GM18868 (cell line): ENCODE measurements around the gene SHROOM3.
A peak's percentile ranks its signal among the peaks of the same experiment; 100 is the strongest.

Experiments used
- ATAC-seq: cut with Tn5 transposase; IDR thresholded peaks from one replicate; pipeline ENCODE4 v1.9.1; 2021; ENCODE audit warnings: mild to moderate bottlenecking, moderate library complexity; ENCODE audit not compliant: unreplicated experiment

SHROOM3 gene

DNA sequence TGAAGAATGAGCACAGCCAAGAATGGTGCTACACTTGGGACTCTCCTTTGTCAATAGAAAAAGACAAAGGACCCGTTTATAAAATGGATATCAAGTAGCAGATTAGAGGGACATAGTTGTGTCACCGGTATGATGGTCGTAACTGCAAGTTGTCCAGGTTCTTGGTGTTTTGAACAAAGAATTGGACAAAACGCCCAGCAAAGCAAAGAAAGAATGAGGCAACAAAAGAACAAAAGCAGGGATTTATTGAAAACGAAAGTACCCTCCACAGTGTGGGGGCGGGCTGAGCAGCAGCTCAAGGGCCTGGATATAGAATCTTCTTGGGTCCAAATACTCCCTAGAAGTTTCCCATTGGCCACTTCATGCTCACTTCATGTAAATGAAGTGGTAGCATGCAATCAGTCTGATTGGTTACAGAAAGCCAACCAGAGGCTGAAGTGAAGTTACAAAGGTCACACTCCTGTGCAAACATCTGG is 54.7 kb downstream of the SHROOM3 start:
- ATAC-seq, result no peak

DNA sequence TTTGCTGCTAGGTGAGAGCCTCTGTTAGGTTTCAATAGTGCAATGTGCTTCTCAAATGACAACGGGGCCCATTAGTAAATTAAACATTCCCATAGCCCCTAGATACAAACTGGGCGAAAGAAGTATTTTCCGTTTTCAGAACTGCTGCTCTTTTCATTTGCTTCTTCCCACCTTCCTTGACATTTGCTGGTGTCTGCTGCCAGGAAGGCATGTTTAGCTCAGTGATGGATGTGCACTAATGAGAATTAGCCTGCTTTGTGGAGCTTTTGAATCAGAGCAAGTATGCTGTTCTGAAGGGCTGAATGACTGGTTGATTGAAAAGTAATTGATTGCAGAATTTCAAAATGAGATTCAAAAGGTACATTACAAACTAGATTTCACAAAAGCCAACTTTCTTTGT is 57.0 kb downstream of the SHROOM3 start:
- no peak for ATAC-seq

DNA sequence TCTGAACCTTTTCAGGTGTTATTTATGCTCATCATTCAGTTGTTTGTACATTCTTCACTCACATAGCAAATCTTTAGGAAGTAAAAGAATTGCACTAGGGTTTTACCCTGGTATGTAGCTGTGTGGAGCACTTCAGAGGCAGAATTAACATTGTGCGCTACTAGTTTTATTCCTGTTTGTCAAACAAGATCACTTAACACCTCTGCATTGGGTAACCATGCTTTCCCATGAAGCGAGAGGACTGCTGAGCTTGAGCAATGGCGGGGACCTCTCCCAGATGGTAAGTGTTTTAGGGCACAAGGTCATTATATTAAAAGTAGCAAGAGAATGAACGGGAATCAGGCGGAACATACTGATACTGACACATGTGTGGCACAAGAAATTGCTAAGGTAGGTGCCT is 59.2 kb downstream of the SHROOM3 start:
- ATAC-seq, result no peak

DNA sequence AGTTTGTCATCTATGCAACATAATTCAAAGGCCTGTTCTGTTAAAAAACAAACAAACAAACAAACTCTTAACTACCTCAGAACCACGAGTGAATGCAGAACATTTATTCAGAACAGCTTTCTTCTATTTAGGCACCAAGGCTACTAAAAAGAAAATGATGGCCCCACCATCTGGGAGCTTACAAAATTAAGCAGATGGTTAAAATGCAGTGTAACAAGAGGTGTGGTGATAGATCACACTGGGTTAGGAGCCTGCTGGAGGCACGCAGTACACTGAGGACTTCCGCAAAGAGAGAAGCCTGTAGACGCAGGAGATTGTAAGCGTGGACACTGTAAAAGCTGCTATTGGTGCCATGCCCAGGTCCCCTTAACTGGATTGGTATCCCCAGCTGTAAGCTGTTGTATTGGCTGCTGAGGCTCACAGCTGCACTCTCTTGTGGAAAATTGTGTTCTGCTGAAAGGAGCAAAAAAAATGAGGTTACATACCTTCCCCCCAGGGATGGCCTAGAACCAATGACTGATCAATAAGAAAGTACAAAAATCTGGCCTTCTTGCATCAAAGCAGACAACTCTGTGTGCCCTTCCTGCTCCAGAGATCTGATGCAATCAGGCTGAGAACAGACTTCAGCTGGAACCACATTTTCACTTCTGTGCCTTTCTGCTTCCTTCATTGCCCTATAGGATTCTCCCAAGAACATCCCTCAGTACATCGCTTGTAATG is 60.0 kb downstream of the SHROOM3 start:
- no peak for ATAC-seq

DNA sequence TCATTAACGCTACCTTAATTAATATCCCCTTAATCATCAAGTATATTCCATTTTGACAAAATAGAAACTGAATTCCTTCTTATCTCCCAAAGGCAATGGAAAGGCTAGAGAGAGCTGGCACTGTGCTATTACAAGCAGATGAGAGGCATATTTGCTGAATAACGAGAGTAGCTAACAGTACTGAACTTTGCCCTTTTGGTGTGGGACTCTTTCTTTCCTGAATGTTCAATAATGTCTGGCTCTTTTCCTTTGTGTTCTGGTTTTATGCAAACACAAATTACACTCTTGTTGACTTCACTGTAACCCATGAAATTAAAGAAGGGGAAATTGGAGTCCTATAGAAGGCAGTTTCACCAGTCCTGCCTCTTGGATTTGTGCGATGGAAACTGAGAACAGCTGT is 63.5 kb downstream of the SHROOM3 start:
- ATAC-seq, result no peak

DNA sequence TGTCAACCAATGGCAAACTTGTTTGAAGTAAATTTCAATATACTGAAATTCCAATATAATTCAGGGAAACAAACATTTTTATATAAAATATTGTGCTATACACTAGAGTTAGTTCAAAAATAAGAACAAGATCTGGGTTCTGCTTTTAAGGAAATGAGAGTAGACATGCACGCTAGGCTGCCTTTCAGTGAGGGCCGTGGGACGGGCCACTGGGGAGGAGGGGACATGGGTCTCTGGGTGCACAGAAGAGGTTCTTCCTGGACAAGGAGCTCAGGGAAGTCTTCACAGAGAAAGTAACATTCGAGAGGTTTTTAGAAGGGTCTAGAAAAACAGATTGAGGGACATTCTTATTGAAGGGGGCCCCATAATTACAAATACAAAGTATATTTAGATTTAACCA is 64.4 kb downstream of the SHROOM3 start:
- ATAC-seq, result peak; percentile 97

DNA sequence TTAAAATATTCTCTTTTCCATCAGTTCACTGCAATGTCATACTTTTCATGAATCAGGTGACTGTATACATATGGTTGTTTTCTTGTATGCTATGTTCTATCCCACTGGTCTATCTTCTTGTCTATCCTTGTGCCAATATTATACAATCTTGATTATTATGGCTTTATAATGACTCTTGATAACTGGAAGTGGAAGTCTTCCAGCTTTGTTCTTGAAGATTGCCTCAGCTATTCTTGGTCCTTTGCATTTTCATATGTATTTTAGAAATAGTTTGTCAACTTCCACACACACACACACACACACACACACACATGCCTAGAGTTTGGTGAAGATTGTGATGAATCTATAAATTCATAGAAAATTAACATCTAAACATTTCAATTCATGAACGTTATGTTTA is 67.9 kb downstream of the SHROOM3 start:
- ATAC-seq, result no peak

DNA sequence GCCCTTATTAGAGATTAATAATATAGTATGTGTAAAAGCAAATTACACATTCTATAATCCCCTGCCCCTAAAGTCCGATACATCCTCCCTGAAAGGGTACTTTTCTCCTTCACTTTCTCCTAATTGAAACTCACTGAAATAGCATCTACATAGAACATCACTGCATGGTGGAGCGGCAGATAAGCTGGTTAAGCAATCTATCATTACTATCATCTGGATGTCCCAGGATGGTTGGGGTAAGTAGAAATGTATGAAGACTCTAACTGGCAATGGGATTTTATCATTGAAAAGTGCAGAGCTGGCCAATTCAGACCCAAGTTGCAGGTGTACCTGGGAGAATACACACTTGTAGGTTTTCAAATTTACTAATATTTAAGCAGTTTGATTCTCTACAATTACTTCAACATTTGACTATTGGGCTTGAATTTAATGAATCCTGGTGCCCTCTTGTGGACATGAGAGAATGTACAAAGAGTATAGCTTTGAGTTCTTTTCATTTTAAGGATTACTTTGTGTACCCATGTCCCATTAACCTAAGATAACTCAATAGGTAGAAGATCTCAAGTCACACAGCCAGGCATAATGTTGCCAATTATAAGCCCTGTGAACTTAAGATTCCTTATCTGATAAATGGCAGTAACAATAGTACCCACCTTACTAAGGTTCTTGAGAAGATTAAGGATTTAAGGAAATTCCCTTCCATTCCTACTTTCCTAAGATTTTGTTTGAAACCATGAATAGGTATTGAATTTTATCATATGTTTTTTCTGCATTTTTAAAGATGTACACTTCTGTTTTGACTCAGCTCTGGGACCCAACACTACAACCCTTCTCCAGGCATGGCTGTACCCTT is 69.8 kb downstream of the SHROOM3 start:
- no peak for ATAC-seq

DNA sequence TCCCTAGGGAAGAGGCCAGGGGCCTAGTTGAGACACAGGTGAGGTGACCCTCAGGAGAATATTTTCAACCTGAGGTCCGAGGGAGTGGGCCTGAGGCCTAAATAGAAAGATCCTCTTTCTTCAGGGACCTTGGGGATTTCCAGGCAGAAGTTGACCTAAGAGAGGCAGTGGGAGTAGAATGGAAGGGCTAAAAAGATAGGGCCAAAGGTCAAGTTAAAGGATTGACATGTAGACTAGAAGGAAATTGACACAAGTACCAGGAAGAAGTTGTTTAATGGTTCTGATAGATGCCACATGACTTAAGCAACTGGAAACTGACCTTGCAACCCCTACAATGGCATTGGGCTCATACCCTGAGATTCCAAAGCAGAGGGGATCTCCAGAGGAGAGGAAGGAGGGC is 76.9 kb downstream of the SHROOM3 start:
- ATAC-seq, result no peak

DNA sequence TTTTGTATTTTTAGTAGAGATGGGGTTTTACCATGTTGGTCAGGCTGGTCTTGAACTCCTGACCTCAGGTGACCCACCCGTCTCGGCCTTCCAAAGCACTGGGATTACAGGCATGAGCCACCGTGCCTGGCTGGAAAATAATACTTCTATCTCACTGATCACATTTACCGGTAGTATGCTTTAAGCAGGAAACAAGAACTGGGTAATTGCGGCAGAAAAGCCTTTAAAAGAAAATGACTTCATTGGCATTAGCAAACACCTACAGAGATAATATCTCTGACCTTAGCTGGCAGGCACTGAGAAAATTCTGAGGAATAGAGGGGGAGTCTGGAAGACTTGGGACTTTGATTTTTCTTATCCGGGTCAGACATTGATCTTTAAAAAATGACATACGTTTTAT is 78.5 kb downstream of the SHROOM3 start:
- ATAC-seq, result no peak

DNA sequence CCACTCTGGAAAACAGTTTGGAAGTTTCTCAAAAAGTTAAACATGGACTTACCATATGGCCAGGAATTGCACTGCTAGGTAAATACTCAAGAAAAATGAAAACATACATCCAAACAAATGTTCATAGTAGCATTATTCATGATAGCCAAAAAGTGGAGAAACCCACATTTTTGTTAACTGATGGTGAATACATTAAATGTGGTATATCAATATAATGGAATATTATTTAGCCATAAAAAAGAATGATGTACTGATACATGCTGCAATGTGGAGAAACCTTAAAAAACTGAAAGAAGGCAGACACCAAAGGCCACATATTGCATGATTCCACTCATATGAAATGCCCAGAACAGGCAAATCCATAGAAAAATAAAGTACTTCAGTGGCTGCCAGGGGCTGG is 79.1 kb downstream of the SHROOM3 start:
- ATAC-seq, result no peak

DNA sequence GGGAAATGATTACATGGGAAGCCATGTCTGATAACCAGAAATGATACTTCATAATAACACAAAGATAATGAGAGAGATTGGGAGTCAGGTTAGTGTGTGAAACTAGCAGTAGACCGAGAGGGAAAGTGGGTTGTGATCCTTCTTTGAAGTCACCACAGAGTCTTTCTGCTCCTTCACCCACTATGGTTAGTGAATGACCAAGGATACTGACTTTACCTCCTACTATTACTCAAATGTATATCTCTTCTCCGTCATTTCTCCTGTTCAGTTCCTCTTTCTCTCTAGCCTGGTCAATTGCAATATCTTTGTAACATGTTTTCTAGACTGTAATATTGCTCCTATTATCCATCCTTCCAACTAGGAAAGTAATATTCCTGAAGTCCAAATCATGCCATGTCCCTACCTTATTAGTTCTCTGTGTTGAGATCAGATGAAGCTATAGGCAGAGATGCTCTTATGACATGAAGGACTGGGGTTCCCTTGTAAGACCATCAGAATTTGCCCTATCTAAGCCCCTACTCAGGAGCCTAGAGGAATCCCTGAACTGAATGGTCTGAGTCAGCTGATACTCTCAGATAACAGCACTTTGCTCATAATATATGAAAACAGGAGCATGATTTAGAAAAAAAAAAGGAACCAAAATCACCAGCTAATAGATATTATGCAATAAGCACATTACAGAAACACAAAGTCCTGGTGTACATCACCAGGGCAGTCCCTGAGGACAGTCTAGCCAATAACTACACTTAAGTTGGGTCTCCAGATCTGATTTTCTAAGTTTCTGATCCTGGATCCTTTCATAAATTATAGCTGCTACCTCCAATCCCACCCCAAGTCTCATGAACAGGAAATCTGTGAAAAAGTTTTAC is 81.2 kb downstream of the SHROOM3 start:
- ATAC-seq, result peak; percentile 92

DNA sequence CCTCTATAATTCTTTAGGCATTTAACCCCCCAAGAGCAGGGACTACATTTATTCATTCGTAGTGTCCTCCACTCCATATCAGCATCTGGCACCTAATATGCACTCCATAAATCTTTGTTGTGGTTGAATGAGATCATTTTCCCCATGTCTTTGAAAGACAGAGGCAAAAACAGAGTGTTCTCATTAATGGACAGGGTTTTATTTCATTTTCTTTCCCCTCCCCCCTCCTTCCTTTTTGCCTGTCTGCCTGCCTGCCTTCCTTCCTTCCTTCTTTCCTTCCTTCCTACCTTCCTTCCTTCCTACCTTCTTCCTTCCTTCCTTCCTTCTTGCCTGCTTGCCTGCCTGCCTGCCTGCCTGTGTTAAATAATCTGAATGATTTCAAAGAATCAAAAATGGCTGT is 83.2 kb downstream of the SHROOM3 start:
- no peak for ATAC-seq

DNA sequence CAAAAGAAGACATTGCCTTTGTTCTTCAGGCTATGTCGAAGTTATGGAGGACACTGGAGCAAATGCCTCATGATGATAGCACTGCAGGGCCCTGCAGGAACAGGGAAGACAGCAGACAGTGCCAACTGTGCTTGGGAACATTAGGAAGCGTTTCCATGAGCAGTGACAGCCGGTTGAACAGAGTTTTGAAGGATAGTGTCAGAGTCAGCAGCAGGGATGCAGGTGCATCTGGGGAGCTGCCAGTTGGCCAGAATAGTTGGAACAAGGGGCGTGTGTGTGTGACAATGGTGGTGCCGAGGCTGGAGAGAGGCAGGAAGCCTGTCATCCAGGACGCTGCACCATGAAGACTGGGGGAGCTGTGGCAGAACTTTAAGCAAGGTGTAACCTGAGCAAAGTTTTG is 88.6 kb downstream of the SHROOM3 start:
- ATAC-seq, result no peak

DNA sequence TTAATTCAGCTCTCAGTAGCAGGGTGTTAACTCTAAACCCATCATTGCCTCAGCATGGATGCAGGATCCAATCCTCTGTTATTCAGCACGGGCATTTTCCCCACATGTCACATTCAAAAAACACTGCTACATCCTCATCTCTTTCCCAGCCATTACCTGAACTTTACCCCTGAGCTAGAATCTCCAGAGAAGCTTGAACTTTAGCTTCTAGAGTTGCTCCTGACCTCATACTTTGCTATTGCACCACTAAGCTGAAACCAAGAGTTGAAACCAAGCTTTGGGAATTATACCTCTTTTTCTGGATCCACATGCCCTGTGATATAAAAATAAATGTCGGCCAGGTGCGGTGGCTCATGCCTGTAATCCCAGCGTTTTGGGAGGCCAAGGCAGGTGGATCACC is 90.7 kb downstream of the SHROOM3 start:
- no peak for ATAC-seq

DNA sequence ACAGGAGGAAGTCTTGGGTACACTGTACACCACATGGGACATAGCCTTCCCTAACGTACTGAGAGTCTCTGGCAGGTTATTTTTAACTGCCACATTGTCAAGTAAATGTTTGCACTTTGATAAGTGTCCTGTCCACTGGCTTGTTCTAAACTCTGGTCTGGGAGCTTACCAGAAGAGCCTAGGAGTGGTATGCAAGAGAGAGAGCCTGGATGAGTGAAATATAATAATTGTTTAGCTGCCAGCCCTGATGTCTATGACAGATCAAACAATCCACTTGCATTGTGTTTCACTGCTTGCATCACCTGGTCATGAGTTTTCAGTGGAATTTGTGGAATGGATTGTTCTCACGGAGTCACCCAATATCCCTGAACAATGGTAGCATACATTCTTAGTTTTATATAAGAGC is 91.6 kb downstream of the SHROOM3 start:
- ATAC-seq, result no peak

DNA sequence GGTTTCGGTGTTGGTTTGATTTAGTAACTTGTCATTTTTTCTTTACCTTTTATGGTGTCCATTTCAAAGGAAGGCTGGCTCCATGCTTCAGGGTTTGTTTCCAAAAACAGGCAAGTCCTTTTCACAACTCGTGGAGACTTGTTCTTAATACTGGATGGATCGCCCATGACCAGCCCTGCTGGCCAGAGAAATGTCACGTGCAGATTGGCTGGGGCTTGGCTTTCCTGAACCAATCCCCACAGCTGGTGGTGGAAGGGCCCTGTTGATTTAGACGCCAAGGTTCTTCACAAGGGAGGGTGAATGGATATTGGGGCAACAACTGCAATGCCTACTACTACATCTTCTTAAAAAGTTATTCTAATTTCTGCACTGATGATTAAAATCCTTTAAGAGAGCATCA is 92.6 kb downstream of the SHROOM3 start:
- no peak for ATAC-seq

DNA sequence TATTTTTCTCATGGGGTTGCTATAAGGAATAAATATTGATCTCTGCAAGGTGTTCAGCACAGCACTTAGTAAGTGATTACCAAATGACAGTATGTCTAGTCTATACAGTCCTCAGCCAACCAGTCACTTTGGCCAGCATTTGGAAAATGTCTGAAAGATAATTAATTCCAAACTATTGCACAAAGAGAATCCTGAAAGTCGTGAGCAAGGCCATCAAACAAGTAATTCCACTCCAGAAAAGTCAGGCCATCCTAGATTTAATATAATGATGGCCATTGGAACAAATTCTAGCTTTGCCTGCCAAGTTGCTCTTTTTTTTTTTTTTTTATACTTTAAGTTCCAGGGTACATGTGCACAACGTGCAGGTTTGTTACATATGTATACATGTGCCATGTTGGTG is 96.6 kb downstream of the SHROOM3 start:
- ATAC-seq, result no peak

DNA sequence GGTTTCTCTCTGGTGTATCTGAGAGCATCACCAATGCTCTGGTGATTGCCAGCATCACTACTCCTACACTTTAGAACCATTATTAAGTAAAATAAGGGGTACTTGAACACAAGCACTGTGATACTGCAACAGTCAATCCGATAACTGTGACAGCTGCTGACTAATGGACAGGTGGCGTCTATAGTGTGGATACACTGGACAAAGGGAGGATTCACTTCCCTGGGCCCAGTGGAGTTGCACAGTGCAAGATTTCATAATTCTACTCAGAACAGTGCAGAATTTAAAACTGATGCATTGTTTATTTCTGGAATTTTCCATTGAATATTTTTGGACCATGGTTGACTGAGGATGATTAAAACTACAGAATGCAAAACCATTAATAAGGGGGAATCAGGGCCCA is 97.8 kb downstream of the SHROOM3 start:
- ATAC-seq, result no peak

DNA sequence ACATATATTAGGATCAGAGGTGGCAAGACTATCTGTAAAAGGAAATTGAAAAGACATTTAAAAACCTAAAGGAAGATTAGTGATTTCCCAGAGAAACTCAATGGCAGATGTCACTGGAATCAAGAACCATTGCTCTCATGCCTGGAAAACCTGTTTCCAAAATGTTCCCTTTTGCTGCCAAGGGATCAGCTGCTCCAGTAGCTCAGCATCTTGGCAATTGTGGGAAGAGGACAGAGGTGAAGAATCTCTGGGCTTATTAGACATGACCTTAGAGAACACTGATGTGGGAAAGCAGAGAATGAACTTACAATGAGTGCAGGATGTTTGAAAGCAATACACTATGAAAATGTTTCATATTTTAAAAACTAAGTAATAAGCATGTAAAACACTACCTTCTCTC is 98.3 kb downstream of the SHROOM3 start:
- no peak for ATAC-seq

DNA sequence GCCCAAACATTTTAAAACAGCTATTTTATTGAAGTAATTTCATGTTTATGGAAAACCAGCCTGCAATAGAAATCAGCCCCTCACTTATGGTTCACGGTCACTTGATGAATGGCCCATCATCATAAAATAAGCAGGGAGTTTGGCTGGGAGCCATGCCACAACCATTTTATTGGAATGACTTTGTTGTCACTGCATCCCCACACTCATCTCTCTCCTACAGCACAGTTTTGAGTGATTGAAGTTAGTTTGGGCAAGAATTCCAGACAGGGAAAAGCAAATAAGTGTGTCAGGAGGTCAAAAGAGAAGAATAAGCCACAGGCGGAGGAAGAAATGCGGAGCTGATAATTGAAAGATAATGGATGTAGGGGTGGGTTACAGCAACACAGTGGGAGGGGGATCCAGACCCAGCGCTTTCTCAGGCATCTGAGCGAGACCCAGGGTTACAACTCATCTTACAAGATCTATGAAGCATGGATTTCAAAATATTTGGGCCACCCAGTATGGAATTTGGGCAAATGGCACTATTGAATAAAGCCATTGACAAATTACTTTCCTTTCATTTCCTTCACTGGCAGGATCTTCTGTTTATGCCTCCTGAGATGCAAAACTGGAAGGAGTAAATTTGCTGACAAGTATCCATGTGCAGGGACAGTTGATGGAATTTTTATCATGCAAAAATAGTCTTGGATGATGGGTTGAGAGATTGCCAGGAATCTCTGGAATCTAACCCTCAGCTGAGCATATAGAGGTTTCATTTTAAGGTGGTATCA is 100.8 kb downstream of the SHROOM3 start:
- no peak for ATAC-seq
